ENCODE measurements around the gene MAP3K14.
A peak's percentile ranks its signal among the peaks of the same experiment; 100 is the strongest.

The MAP3K14 gene

DNA sequence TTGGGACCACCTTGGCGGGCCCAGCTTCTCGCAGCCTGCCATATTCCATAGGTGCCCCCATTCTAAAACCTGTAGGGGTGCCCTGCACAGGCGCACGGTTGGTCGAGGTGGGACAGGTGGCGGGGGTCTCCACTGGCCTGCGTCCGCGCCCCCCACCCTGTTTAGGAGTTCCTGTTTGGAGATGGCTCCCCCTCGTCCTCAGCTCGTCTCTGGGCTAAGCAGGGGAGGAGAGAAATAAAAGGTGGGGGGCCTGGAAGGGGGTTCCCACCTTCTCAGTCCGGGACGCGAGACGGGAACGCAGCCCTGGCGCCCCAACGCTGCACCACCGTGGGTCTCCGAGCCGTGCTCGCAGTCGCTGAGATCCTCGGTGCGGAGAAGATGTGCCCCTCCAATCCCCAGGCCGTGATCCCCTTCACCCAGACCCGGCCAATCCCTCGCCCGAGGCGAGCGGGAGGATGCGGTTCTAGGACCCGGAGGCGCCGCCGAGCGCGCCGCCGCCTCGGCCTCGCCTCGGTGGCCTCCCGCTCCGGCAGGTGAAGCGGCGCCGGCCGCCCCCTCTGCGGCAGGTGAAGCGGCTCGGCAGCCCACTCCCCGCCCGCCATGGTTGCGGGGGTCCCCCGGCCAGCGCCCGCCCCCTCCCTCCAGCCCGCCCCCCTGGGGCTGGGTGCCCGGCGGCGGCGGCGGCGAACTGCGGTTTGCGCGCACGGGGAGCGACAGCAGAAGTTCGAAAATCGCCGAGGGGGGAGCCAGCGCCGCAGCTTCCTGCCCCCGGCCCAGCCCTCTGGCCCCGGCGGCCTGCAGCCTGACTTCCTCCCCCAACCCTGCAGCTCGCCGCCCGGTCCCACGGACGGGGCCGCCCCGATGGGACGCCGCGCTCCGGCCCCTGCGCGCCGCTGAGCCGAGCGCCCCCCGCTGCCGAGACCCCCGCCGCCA, 95.5 kb downstream of the MAP3K14 start, which contains the start of gene FMNL1:
Gene FMNL1 (plus strand): TSS at position 805 of the 933 bp plus-strand sequence. CDS start 240 bp downstream, outside the sequence.
- DNase-seq, result no peak

DNA sequence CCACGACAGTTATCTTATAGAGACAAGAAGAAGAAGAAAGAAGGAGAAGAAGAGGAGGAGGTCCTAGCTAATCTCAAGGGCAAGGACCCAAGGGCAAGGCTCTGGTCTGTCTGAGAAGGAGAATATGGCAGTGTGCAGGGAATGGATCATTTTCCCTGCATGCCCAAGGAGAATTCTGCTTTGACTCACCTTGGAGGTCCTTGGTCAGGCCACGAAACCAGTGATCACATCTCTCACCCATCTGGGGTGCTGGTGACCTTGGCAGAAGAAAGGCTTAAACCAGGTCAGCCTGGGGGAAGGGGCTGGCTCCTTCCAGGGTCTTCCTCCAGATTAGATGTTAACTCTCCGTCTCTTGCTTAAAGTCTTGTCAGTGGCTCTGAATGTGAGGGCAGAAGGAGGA, 96.7 kb downstream of the MAP3K14 start:
- DNase-seq, result no peak

DNA sequence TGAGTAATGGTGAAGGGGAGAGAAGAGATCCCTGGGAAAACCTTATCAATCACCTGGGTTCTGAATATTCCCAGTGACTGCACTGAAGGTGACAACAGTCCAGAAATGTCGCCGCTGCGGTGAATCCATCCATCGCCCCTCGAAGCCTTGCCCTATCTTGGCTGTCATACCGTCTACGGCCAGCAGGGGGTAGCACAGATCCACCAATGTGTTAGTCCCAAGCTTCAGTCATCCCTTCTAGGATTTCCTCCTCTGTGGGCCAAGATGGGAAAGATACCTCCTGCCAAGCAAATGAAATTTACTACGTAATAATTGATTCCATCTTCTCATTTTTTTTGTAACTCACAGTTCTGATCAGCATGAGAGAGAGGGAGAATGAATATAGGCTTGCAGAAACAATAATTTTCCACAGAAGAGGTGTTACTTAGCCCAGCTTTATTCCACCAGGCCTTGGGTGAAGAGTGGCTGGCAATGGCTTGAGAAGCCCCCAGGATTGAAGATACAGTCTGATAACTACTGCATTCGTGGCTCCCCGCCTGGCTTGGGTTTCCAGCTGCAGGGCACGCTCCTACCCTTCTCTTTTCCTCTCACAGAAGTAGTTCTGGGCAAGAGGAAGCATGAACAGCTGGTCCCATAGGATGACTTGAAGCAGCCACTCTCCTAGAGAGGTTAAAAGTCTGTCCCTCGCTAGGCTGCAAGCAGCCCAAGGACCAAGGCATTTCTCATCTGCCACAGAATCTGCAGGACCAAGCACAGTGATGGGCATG, 97.7 kb downstream of the MAP3K14 start:
- DNase-seq, result peak; percentile 64
